Skeletal muscle cell (primary cell): ENCODE measurements around the gene LRRC31.

ENCODE experiments used
- DNase-seq: peaks from one replicate; pipeline ENCODE4 v3.0.0-alpha.2; 2010; ENCODE audit warnings: low read depth
- H3K4me3 ChIP-seq: 2 replicates; pipeline ENCODE4 v1.5.1; 2011; ENCODE audit warnings: low read depth, mild to moderate bottlenecking, control low read depth, low read length, moderate library complexity

The LRRC31 gene

DNA sequence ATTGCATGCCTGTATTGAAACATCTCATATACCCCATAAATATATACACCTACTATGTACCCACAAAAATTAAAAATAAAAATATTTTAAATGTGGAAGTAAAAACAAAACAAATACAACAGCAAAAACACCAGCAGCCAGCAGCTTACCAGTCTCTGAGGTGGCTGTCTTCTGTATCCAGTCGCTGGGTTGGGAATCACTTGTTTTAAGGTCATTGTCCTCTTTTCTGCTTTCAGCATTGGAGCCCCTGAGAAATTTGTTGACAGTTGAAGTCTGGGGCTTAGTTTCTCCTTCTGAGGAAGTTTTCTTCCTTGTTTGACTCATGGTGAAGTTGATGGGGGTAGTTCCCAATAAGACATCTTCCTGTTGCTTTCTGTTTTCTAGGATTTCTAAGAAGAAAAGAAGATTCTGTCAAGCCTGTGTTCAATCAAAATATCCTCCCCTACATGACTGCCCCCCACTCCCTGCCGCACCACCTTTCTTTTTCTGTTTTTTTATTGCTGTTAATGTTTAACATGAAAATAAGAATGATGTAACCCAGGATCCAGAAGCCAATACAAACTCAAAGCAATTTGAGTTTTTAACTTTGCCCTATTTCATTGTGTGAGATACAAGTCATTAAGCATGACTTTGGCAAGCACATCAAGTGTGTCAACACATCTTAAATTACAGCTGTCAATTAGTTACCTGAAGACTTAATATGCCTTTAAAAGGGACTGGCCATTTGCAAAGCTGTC, at the start of gene LRRC31:
Gene LRRC31 (minus strand): TSS at position 452 of the 737 bp plus-strand sequence. CDS start 128 bp downstream, at position 324.
- no peak for DNase-seq
- H3K4me3 ChIP-seq: no peak within 1 kb of the TSS

DNA sequence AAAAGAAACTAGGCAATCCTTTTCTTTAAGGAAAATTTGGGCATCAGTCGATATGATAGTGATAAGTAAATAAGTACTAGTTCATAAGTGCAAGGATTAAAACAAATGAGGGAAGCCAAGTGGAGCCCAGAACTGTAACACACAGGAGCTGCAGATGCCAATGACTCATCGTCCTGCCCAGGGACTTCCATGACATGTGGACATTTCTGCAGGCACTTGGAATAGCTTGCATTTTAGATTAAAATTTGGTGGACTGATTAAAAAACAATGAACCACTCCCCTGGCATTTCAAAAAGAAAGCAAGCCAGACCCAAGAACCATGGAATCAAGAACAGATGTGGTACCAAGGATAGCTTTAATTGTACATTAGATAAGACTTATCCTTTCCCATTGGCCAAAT, 44.6 kb upstream of the LRRC31 start:
- no peak for DNase-seq
- H3K4me3 ChIP-seq: no peak overlapping the region

DNA sequence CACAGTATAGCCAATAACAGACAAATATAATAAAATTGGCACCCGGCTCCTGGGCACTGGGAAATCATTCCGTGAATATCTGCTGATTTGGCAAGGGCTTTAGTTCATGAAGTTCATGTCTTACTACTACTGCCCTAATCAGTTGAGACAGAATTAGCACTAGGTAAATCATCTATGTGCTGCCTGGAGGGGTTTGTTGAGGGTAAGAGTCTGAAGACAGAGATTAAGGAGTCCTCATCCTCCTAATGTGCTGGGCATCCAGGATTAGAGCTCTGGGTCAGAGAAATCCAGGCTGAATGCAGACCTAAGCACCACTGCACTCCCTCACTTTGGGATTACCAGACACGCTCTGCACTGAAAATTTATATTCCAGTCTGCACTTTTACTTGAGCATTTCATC, 43.6 kb upstream of the LRRC31 start:
- no peak overlapping the region for H3K4me3 ChIP-seq
- DNase-seq: no peak

DNA sequence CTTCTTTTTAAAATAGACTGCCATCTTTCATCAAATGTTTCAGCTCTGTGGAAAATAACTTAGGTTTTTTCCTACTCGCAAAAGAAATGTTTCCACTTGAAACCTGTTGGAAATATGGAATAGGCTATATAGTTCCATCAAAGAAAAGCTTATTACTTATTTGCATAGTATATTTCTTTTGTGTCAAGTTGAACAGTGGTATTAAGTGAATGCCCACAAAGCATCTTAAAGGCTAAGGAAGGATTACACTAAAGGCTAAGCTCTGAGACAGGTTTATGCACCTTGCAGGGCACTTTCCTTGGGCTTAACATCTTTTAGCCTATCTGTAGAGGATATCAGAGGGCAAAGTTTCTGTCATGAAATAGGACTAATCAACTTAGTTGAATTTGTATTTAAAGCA, 41.5 kb upstream of the LRRC31 start, which contains the start of gene SAMD7:
Gene SAMD7 (plus strand): TSS at position 301 of the 400 bp plus-strand sequence. CDS start 7,927 bp downstream, outside the sequence.
- DNase-seq: no peak
- H3K4me3 ChIP-seq: no peak within 1 kb of the TSS

DNA sequence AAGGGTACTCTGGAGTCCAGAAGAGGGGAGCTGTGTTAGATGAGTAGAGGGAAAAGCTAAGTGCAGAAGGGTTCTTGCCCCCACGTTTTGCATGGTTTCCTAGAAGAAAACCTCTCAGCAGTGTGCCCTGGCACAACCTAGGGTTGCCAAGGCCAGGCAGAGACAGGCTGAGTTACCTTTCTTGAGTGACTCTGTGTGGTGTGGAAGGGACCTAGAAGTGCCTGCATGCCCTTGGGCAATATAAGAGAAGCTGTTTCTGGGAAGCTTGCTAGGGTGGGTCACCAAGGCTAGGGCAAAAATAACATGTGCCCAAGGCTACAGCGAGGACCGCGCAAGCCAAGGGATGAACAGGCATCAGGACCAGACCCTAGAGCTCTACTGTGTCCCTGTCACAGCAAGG, 38.2 kb upstream of the LRRC31 start:
- no peak for DNase-seq
- H3K4me3 ChIP-seq: no peak overlapping the region

DNA sequence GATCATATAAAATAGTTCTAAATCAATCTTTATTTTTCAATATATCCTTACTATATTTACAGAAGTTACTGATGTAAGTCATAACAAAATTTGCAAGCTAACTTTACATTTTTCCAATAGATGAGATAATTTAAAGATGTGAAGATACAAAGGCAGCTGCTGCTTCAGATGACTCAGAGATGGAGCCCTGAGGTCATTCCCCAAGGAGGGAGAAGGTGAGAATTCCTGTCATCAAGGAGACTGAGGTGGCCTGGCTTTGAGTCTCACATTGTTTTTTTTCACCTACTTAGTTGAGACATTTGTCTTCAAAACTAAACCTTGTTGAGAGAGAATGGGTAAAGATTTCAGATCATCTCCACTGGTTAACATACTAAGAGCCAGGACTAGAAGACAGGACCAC, 37.7 kb upstream of the LRRC31 start:
- no peak for DNase-seq
- H3K4me3 ChIP-seq: no peak overlapping the region

DNA sequence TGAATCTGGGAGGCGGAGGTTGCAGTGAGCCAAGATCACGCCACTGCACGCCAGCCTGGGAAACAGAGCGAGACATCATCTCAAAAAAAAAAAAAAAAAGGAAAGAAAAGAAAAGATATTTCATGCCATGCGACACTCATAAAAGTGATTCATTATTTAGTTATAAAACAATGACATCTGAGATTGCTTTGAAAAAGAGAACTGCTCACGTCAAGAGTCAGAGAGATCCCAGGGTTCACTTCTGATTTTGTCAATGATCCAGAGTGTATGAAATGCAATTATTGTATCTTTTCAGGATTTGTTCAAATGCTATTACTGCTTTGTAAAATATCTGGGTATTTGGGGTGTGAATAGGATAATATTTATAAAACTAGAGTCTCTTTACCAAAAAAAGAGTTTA, 35.7 kb upstream of the LRRC31 start:
- H3K4me3 ChIP-seq: no peak overlapping the region
- DNase-seq: no peak

DNA sequence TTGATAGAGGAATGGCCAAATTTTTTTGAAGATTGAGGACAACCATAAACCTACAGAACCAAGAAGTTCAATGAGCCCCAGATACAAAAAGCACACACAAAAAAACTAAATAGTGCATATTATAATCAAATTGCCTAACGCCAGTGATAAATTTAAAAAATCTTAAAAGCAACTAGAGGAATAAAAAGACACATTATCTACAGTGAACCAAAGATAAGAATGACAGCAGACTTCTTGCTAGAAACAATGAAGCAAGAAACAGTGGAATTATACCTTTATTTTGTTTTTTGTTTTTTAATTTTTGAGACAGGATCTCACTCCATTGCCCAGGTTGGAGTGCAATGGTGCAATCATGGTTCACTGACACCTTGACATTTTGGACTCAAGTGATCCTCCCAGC, 31.7 kb upstream of the LRRC31 start:
- H3K4me3 ChIP-seq: no peak overlapping the region
- DNase-seq: no peak

DNA sequence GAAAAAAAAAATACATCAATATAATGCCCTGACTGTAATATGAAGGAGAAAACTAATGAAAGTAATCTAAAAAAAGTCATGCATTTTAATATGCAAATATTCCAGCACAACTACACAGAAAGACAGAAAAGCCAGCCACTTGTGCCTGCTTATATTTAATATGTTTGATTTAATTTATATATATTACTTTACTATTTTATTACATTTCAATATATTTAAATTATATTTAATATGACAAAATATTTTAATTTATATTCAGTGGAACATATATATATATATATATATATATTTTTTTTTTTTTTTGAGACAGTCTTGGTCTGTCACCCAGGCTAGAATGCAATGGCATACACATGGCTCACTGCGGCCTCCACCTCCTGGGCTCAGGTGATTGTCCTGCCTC, 27.5 kb upstream of the LRRC31 start:
- DNase-seq: no peak
- H3K4me3 ChIP-seq: no peak overlapping the region

DNA sequence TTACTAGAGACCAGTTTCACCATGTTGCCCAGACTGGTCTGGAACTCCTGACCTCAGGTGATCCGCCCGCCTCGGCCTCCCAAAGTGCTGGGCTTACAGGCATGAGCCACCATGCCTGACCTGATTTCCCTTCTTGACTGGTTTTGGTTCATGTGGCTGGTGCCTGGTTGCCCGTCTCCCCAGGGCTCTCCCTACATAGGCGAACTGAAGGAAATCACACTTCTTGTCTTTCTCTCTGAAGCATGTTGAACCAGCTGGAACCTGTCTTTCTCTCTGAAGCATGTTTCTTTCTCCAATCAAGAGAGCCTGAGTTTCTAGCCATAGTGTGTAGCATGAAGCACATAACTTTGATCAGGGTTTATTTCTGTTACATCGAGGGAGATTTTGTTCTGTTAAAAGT, 25.3 kb upstream of the LRRC31 start:
- no peak for DNase-seq
- no peak overlapping the region for H3K4me3 ChIP-seq

DNA sequence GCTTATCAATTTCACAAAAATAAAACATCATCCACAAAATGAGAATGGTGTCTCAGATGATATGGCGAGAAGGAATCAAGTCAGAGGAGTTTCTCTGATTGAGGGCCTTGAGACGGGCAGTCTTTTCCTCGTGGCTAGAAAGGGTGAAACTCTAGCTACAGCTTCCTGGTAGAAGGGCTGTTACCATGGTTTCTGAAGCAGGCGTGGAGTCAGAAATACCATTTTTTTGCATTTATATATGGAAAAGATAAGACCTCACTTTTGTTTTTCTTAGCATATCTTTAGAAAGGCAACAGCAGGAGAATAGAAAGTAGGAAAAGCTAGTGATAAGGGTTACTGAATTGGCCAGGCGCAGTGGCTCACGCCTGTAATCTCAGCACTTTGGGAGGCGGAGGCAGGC, 24.4 kb upstream of the LRRC31 start:
- no peak for DNase-seq
- no peak overlapping the region for H3K4me3 ChIP-seq

DNA sequence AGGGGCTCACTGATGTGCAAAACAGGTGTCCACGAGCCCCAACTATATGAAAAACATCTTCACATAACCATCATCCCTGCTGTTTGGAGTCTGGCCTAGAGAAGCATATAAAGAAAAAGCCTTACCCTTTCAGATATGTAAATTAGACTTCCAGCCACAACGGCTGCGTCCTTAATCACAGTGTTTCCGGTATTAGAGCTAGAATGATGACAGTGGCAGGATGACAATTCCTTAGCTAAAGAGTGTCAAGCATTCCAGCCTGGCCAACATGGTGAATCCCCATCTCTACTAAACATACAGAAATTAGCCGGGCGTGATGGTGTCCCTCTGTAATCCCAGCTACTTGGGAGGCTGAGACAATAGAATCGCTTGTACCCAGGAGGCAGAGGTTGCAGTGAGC, 22.2 kb upstream of the LRRC31 start:
- H3K4me3 ChIP-seq: no peak overlapping the region
- no peak for DNase-seq

DNA sequence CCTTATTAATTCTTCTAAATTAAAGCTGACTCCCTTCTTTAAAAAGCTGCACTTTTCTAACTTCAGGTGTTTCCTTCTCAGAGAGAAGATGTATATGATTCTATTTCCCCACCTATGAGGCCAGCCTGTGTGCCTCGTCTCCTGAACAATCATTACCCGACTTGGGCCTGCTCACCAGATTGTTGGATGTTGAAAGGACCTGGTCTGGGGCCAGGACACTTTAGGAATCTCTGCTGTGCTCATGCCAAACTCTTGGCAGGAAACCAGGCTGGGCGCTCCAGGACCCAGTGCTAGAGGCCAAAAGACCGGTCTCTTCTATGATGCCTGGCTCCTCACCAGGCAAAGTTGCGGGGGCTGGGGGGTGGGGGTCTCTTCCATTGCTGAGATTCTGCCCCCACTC, 16.9 kb upstream of the LRRC31 start:
- peak; percentile 9 for DNase-seq
- H3K4me3 ChIP-seq: no peak overlapping the region

DNA sequence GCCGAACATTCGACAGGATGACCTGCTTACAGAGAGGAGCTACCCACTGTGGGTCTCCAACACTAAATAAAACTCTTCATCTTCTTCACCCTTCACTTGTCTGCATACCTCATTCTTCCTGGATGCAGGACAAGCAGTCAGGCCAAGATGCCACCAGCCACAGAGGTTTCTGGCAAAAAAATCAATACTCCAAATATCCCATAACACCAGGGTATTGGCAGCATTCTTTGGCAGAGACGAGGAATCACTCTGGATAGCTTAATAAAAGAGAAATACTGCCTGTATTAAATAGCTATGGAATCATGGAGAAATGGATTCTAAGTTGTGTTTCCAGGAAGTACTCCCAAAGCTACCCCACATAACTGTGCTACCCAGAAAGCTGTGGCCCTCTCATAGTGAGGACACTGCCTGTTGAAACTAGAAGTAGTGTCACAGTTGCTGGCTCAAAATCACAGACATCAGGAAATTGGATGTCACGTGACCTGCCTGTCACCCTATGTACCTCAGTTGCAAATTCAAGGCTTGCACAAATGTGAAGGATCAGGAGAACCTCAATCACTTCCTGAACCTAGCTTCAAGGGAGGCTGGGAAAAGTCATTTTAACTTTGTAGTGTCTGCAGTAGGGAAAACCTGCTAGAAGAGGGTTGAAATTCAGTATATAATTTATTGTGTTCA, 11.0 kb upstream of the LRRC31 start:
- DNase-seq: no peak
- H3K4me3 ChIP-seq: no peak overlapping the region

DNA sequence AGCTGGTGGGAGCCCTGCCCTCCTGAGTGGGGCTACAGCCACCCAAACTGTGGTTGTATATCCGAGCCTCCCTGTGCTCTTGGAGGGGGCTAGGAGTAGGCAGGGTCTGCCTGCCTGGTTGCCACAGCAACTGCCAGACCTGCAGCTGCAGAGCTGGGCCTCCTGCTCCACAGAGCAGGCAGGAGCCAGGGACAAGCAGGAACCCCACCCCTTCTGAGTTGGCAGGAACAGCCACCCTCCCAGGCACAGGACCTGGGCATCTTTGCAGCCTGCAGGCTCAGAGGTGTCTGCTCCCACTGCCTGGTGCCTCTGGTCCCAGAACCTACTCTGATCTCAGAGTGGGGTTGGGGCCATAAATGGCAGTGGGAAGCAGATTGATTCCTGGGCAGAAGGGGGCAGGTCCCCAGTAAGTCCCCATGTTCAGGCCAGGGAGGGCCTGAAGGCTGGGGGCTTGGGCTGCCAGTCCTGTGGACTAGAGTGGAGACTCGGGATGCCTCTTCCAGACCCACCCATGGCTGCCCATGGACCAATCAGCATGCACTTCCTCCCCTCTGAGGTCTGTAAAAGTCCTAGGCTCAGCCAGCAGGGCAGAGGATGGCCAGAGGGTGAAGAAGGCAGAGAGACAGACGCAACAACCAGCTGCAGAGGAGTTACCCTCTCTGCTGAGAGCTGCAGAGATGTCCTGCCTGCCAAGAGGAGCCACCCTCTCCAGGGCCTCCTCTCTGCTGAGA, 10.3 kb upstream of the LRRC31 start:
- no peak for DNase-seq
- H3K4me3 ChIP-seq: no peak overlapping the region

DNA sequence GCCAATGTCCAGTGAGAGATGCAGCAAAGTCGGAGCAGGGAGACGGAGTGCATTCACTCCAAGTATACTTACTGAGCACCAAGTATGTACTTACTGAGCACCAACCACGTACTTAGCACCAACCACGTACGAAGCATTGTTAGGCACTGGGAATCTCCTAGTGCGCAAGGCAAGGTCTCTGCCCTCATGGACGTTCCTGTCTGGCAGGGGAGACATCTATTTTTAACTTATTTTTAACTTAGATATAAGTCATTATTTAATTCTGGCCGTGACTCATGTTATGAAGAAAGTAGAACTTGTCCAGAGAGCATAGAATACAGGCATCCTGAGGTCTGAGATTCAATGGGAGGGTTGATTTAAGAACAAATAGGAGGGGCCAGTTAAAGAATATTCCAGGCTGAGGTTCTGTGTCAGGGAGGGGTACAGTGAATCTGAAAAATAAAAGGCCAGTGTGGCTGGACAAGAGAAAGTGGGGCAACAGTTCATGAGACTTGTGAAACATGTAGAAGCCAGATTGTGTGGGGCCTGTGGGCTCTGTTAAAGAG, 9.3 kb upstream of the LRRC31 start:
- no peak for DNase-seq
- no peak overlapping the region for H3K4me3 ChIP-seq

DNA sequence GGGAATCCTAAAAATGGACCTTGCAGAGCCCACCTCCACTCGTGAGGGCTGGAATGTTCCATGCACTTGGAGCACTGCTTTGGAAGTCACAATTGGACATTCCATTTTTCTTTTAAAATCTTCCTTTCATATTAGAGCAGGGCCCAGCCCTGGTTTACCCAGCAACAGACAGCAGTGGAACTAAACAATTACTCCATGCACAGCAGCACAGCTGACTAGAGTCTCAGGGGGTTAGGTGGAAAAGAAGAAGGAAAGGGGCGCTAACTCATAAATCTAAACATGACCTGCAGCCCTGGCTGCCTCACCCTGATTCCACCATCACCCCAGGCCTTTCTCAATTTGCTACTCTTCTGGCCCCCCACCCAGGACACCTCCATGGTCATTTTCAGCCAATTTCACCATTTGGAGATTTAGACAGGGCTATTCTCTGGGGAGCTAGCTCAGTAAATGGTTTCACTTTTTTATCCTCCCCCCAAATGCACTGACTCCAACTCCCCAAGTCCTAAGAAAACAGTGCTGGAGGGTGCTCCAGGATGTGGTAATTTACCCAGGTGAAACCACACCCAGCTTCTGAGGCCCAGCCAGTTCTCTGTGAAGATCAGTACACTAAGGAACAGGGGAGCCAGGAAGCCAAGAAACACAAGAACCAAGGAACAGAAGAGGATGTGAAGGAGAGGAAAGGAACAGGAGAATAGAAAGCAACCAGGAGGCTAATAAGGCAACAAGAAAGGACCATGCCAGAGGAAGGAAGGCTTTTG, 1.6 kb upstream of the LRRC31 start:
- no peak for DNase-seq
- H3K4me3 ChIP-seq: no peak overlapping the region

DNA sequence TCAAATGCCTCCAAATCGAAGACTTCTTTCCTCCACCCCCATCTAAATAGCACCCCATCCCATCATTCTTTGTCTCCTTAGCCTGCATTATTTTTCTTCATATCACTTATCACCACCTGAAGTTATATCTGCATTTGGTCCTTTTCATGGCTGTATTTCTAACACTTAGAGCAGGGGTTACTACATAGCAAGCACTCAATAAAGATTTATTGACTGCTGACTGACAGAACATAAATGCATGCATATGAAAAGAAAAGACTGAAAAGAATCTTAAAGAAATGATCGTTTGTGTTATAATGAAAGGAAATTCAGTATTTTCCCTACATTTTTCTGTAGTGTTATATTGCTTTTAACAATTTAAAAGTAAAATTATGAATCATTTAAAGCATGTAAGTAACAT, 1.4 kb downstream of the LRRC31 start:
- DNase-seq: no peak
- no peak overlapping the region for H3K4me3 ChIP-seq

DNA sequence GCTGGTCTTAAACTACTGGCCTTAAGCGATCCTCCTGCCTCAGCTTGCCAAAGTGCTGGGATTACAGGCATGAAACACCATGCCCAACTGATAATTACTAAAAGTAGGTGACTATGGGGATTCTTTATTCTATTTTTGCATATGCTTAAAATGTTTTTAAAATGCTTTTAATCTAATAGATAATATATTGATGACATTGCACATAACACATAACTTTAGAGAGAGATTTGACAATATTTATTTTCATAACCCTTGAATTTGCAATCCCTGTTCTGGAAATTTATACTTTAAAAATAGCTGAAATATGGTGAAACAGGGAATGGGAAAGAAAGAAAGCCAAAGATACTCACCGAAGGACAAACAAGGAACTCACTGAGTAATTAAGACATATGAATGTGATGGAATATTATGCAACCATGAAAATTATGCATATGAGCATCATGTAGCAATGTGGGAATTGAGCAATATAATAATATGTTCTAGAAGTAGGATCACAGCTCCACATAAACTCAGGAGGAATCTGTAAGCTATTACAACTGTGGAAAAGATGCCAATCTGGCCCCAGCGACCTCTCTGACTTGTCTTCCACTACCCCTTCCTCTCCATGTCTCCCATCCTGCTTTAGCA, 2.0 kb downstream of the LRRC31 start:
- H3K4me3 ChIP-seq: no peak overlapping the region
- no peak for DNase-seq
